Immature natural killer cell (primary cell): ENCODE data around the gene USB1. TPM values are rescaled to one million over a fixed set of nuclear protein-coding genes. Genes with fewer than 3 reads are reported as not detected.
A peak's percentile ranks its signal among the peaks of the same experiment; 100 is the strongest.

ENCODE experiments used
- DNase-seq, 3 donors: peaks; one replicate each; pipeline ENCODE4 v3.0.0; 2022; ENCODE audit warnings: mixed read lengths in 1 of 3
- H3K27ac Mint-ChIP-seq, 6 donors: one replicate each; pipeline ENCODE4 v1.8.0; 2020; ENCODE audit warnings: mixed read lengths in 6 of 6, mild to moderate bottlenecking in 5 of 6, inconsistent platforms in 4 of 6, moderate library complexity in 3 of 6
- H3K27me3 Mint-ChIP-seq, 3 donors: one replicate each; pipeline ENCODE4 v1.8.0; 2020 to 2021; ENCODE audit warnings: low read depth in 3 of 3, mild to moderate bottlenecking in 3 of 3, mixed read lengths in 3 of 3, moderate library complexity in 3 of 3, inconsistent platforms in 1 of 3
- H3K36me3 Mint-ChIP-seq, 3 donors: one replicate each; pipeline ENCODE4 v1.8.0; 2020; ENCODE audit warnings: mixed read lengths in 3 of 3, inconsistent platforms in 2 of 3, mild to moderate bottlenecking in 2 of 3
- H3K4me1 Mint-ChIP-seq, 2 donors: one replicate each; pipeline ENCODE4 v1.8.0; 2020; ENCODE audit warnings: inconsistent platforms in 2 of 2, mild to moderate bottlenecking in 2 of 2, mixed read lengths in 2 of 2, moderate library complexity in 1 of 2
- H3K4me3 Mint-ChIP-seq, 5 donors: one replicate each; pipeline ENCODE4 v1.8.0; 2020; ENCODE audit warnings: mild to moderate bottlenecking in 5 of 5, mixed read lengths in 5 of 5, inconsistent platforms in 3 of 5, moderate library complexity in 3 of 5
- H3K9me3 Mint-ChIP-seq, 6 donors: one replicate each; pipeline ENCODE4 v1.8.0; 2020; ENCODE audit warnings: mild to moderate bottlenecking in 6 of 6, mixed read lengths in 6 of 6, inconsistent platforms in 4 of 6, moderate library complexity in 3 of 6
- polyA plus RNA-seq, 3 donors: library from polyadenylated mRNA; unstranded; fragments of 300-500 nt; fragmentation: Illumina TruSeq; gene quantifications; one replicate each; pipeline ENCODE4 v1.2.3, GENCODE V29; 2021

Gene USB1
- polyA plus RNA-seq, 3 donors from 2014 or later: 43.3 to 104 (median 88.7) TPM

DNA sequence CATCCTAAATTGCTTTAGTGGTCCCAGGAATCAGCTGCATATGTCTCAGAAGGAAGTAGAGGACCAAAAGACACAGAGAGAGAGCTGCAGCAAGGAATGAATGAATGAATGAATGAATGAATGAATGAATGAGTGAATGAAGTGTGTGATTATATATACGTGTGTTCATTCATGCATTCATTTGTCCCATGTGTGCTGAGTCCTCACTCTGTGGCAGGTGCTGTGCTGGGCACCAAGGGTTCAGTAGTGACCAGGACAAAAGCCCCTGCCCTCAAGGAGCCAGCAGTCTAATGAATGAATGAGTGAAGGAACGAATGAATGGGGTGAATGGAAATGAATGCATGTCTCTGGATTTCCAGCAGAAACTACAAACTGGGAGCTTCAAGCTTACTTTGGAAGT is 39.7 kb upstream of the USB1 start:
- H3K4me3 Mint-ChIP-seq: no peak overlapping the region
- no peaks in the 10 kb centered on the region for H3K4me1 Mint-ChIP-seq
- peak overlapping the region in 1 of 6 donors; percentile 2 for H3K27ac Mint-ChIP-seq
- H3K9me3 Mint-ChIP-seq: no peaks in the 10 kb centered on the region
- DNase-seq: no peak
- no peaks in the 10 kb centered on the region for H3K36me3 Mint-ChIP-seq
- peaks cover 0 to 4% (median 0%) of the 10 kb centered on the region in 3 donors for H3K27me3 Mint-ChIP-seq

DNA sequence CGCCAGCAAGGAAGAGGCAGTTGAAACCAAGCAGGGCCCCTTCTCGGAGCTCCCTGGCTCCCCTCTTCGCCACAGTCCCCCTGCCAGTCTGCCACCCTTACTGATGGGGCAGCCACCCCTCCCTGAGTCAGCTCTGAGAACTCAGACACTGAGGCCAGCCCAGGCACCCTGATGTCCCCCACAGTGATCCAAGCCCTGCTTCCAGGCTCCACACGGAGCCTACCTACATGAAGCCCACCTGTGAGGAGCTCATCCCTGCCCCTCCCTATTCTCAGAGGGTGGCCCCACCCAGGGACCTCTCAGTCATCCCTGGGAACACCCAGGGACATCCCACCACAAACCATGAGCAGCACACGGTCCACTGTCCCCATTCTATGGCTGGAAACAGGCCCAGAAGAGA is 39.2 kb upstream of the USB1 start:
- Mint-ChIP-seq H3K4me3 (no peak overlapping the region), H3K9me3 (no peaks in the 10 kb centered on the region), H3K36me3 (no peaks in the 10 kb centered on the region), H3K27me3 (peaks cover 0 to 4% (median 0%) of the 10 kb centered on the region in 3 donors), H3K4me1 (no peaks in the 10 kb centered on the region), H3K27ac (no peak overlapping the region)
- DNase-seq: no peak

- Mint-ChIP-seq H3K9me3 (no peaks in the 10 kb centered on the region), H3K27ac (no peak overlapping the region), H3K27me3 (peaks cover 0 to 4% (median 0%) of the 10 kb centered on the region in 3 donors), H3K36me3 (no peaks in the 10 kb centered on the region), H3K4me3 (no peak overlapping the region), H3K4me1 (no peaks in the 10 kb centered on the region)
- DNase-seq: no peak
Observed at GRCh38 chr16:57962756-57963155, 38.5 kb upstream of the USB1 start.

GRCh38 chr16:57964157-57964700 is 37.0 kb upstream of the USB1 start:
- H3K36me3 Mint-ChIP-seq: no peaks in the 10 kb centered on the region
- H3K9me3 Mint-ChIP-seq: no peaks in the 10 kb centered on the region
- H3K27me3 Mint-ChIP-seq: peaks cover 0 to 7% (median 0%) of the 10 kb centered on the region in 3 donors
- DNase-seq: no peak
- H3K4me3 Mint-ChIP-seq: no peak overlapping the region
- no peaks in the 10 kb centered on the region for H3K4me1 Mint-ChIP-seq
- no peak overlapping the region for H3K27ac Mint-ChIP-seq

- Mint-ChIP-seq H3K9me3 (no peaks in the 10 kb centered on the region), H3K4me3 (no peak overlapping the region), H3K4me1 (no peaks in the 10 kb centered on the region), H3K27ac (peak overlapping the region in 1 of 6 donors; percentile 3), H3K27me3 (peaks cover 0 to 6% (median 2%) of the 10 kb centered on the region in 3 donors), H3K36me3 (no peaks in the 10 kb centered on the region)
- no peak for DNase-seq
Observed at GRCh38 chr16:57966204-57966771, 34.9 kb upstream of the USB1 start.

GRCh38 chr16:57966986-57967385 is 34.2 kb upstream of the USB1 start:
- H3K9me3 Mint-ChIP-seq: no peaks in the 10 kb centered on the region
- H3K4me3 Mint-ChIP-seq: no peak overlapping the region
- DNase-seq: no peak
- peaks cover 0 to 1% of the 10 kb centered on the region in 2 donors for H3K4me1 Mint-ChIP-seq
- peaks cover 0 to 2% (median 2%) of the 10 kb centered on the region in 3 donors for H3K27me3 Mint-ChIP-seq
- H3K27ac Mint-ChIP-seq: no peak overlapping the region
- no peaks in the 10 kb centered on the region for H3K36me3 Mint-ChIP-seq

DNA sequence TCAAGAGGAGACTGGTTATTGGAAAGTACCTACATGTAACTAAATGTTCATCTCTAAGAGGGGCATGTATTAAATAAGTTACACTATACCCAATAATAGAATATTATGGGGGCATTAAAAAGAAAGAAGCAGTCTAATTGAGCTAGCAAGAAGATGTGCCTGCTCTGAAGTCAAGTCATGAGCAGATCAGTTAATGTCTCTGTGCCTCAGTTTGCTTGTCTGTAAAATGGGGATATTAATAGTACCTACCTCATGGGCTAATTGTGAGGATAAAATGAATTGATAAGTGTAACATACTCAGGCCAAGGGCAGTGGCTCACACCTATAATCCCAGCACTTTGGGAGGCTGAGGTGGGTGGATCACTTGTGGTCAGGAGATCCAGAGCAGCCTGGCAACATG is 33.3 kb upstream of the USB1 start:
- Mint-ChIP-seq H3K36me3 (no peaks in the 10 kb centered on the region), H3K27me3 (peaks cover 1 to 2% (median 2%) of the 10 kb centered on the region in 3 donors), H3K4me1 (peaks cover 0 to 2% of the 10 kb centered on the region in 2 donors), H3K27ac (no peak overlapping the region), H3K4me3 (no peak overlapping the region), H3K9me3 (no peaks in the 10 kb centered on the region)
- no peak for DNase-seq

DNA sequence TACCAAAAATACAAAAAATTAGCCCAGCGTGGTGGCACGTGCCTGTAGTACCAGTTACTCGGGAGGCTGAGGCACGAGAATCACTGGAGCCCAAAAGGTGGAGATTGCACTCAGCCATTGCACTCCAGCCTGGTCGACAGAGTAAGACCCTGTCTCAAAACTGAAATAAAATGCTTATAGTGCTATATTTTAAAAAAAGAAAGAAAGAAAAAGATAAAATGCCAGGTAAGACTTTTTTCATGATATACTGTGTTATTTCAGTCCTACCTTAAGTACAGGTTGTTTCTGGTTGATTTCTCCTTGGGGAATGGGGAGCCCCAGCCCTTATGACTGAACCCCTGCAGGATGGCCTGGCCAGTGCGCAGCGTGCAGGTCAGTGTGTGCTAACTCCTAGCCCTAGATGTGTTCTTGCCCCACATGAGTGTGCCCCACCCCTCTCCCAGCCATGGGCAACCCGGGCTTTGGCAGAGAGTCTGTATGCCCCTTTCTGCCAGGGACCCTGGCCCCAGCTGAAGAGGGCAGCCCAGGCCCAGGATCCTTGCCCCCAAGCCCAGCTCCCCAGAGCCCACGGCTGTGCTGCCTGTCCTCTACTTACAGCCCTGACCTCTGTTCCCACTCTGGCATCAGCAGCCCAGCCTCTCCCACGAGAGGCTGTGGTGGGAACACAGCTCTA is 31.6 kb upstream of the USB1 start:
- no peaks in the 10 kb centered on the region for H3K36me3 Mint-ChIP-seq
- no peak overlapping the region for H3K4me3 Mint-ChIP-seq
- H3K4me1 Mint-ChIP-seq: peaks cover 0 to 2% of the 10 kb centered on the region in 2 donors
- DNase-seq: no peak
- no peaks in the 10 kb centered on the region for H3K9me3 Mint-ChIP-seq
- H3K27me3 Mint-ChIP-seq: peaks cover 1 to 3% (median 2%) of the 10 kb centered on the region in 3 donors
- H3K27ac Mint-ChIP-seq: no peak overlapping the region

GRCh38 chr16:57970319-57970718 is 30.9 kb upstream of the USB1 start:
- Mint-ChIP-seq H3K27me3 (peaks cover 1 to 3% (median 2%) of the 10 kb centered on the region in 3 donors), H3K27ac (no peak overlapping the region), H3K36me3 (no peaks in the 10 kb centered on the region)

DNA sequence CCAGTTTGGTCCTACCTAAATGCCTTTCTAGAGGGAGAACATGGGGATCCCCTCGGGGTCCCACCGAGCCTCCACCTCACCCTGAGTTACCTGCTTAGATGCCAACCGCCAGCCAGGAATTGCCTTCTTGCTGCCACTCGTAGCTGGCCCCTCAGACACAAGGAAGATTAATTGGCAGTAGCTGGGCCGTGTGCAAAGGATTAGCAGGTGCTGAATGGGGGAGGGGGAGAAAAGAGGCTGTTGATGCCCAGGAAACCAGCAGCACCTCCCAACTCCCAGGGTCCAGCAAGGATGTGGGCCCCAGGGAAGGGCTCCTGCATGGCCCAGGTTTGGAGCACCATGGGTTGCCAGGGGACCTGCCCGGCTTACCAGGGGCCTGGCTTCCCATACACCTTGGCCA is 30.2 kb upstream of the USB1 start, which contains the start of gene CNGB1:
CNGB1 (minus strand) TSS at position 159 of the 400 bp plus-strand sequence. CDS start 3,842 bp downstream, outside the sequence.
- no peaks in the 10 kb centered on the region for H3K36me3 Mint-ChIP-seq
- H3K27ac Mint-ChIP-seq: peak within 1 kb of the TSS in 1 of 6 donors; percentile 60

More at GRCh38 chr16:57970319-57970718, 30.9 kb upstream of the USB1 start:
- Mint-ChIP-seq H3K9me3 (no peaks in the 10 kb centered on the region), H3K4me3 (no peak overlapping the region), H3K4me1 (peaks cover 0 to 2% of the 10 kb centered on the region in 2 donors)
- no peak for DNase-seq

GRCh38 chr16:57971848-57972247 is 29.4 kb upstream of the USB1 start:
- no peaks in the 10 kb centered on the region for H3K36me3 Mint-ChIP-seq
- no peak for DNase-seq

More for the DNA sequence above, 30.2 kb upstream of the USB1 start, which contains the start of gene CNGB1:
- Mint-ChIP-seq H3K4me1 (peaks cover 0 to 2% of the 10 kb centered on the region in 2 donors), H3K4me3 (no peak within 1 kb of the TSS), H3K9me3 (no peaks in the 10 kb centered on the region), H3K27me3 (peaks cover 1 to 3% (median 2%) of the 10 kb centered on the region in 3 donors)
- DNase-seq: no peak

GRCh38 chr16:57972306-57972705 is 28.9 kb upstream of the USB1 start:
- no peaks in the 10 kb centered on the region for H3K9me3 Mint-ChIP-seq
- H3K4me1 Mint-ChIP-seq: peaks cover 0 to 2% of the 10 kb centered on the region in 2 donors
- DNase-seq: no peak
- H3K36me3 Mint-ChIP-seq: no peaks in the 10 kb centered on the region
- peaks cover 1 to 3% (median 2%) of the 10 kb centered on the region in 3 donors for H3K27me3 Mint-ChIP-seq
- no peak overlapping the region for H3K4me3 Mint-ChIP-seq
- H3K27ac Mint-ChIP-seq: no peak overlapping the region

More at GRCh38 chr16:57971848-57972247, 29.4 kb upstream of the USB1 start:
- Mint-ChIP-seq H3K4me1 (peaks cover 0 to 2% of the 10 kb centered on the region in 2 donors), H3K4me3 (no peak overlapping the region), H3K27ac (peak overlapping the region in 1 of 6 donors; percentile 60), H3K9me3 (no peaks in the 10 kb centered on the region), H3K27me3 (peaks cover 1 to 3% (median 2%) of the 10 kb centered on the region in 3 donors)

DNA sequence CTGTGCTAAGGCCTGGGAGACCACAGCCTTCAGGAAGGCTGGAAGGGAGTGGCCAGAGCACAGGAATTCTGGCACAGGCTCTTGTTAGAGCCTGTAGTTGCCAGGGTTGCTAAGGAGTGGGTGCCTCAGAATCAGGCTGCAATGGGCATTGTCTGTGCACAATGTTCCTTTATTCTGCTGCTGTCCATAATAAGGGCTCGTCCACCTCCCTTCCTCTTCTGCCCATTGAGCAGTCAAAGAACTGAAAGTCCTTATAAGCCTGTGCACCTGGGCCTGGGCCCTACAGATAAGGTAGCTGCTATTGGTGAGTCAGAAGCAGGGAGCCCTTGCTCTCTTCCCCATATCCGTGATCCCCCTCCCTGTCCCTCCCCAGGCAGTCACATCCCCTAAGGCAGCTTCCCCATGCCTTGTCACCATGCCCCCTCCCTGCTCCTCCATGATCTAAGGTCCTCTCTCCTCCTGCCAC is 24.8 kb upstream of the USB1 start:
- H3K27me3 Mint-ChIP-seq: peaks cover 2 to 4% (median 3%) of the 10 kb centered on the region in 3 donors
- H3K4me3 Mint-ChIP-seq: no peak overlapping the region
- no peak overlapping the region for H3K27ac Mint-ChIP-seq
- H3K4me1 Mint-ChIP-seq: peaks cover 0 to 2% of the 10 kb centered on the region in 2 donors
- no peak for DNase-seq
- no peaks in the 10 kb centered on the region for H3K36me3 Mint-ChIP-seq
- H3K9me3 Mint-ChIP-seq: no peaks in the 10 kb centered on the region

GRCh38 chr16:57977418-57978069 is 23.7 kb upstream of the USB1 start:
- Mint-ChIP-seq H3K36me3 (no peaks in the 10 kb centered on the region), H3K27ac (no peak overlapping the region), H3K4me3 (no peak overlapping the region), H3K27me3 (peaks cover 2 to 4% (median 3%) of the 10 kb centered on the region in 3 donors), H3K9me3 (no peaks in the 10 kb centered on the region), H3K4me1 (no peaks in the 10 kb centered on the region)
- no peak for DNase-seq
